Heart right ventricle (tissue), 16 donors: Measurements from ENCODE around the gene FALEC. TPM values are rescaled to one million over a fixed set of nuclear protein-coding genes. Genes with fewer than 3 reads are reported as not detected.

ENCODE experiments used
- ATAC-seq, 8 donors: fragments of 200-7000 bp; cut with Tn5 transposase; one replicate each; pipeline ENCODE4 v1.9.1; 2020; ENCODE audit warnings: mild to moderate bottlenecking in 8 of 8, moderate library complexity in 8 of 8, moderate number of reproducible peaks in 1 of 8
- DNase-seq, 2 donors: peaks; one replicate each; pipeline ENCODE4 v3.0.0-alpha.2; 2020
- H3K27ac ChIP-seq, 10 donors: fragments of 200-600 bp; sonication (generic) in 2 of 10; one replicate each; pipeline versions ENCODE4 v1.5.0 to v1.8.0; 2020 to 2022; ENCODE audit warnings: mild to moderate bottlenecking in 3 of 10
- H3K27me3 ChIP-seq, 7 donors: fragments of 200-600 bp; one replicate each; pipeline ENCODE4 v1.8.0; 2021 to 2022; ENCODE audit warnings: mild to moderate bottlenecking in 2 of 7
- H3K36me3 ChIP-seq, 9 donors: fragments of 200-600 bp; sonication (generic) in 1 of 9; one replicate each; pipeline versions ENCODE4 v1.5.0 to v1.8.0; 2020 to 2022; ENCODE audit warnings: mild to moderate bottlenecking in 2 of 9
- H3K4me1 ChIP-seq, 9 donors: fragments of 200-600 bp; sonication (generic) in 1 of 9; one replicate each; pipeline versions ENCODE4 v1.5.0 to v1.8.0; 2020 to 2022; ENCODE audit warnings: mild to moderate bottlenecking in 4 of 9
- H3K4me3 ChIP-seq, 10 donors: fragments of 200-600 bp; sonication (generic) in 2 of 10; one replicate each; pipeline versions ENCODE4 v1.5.0 to v1.8.0; 2020 to 2022; ENCODE audit warnings: mild to moderate bottlenecking in 7 of 10, moderate library complexity in 2 of 10
- H3K9me3 ChIP-seq, 11 donors: fragments of 200-600 bp in 10 of 11; sonication (generic) in 2 of 11; one replicate each; pipeline versions ENCODE4 v1.5.0 to v1.8.0; 2013 to 2022; ENCODE audit warnings: mild to moderate bottlenecking in 2 of 11, control low read depth in 1 of 11, moderate library complexity in 1 of 11
- WGBS, 2 donors: extraction: QIAGEN DNeasy Blood & Tissue Kit; methylation state at CpG; one replicate each; pipeline ENCODE4 v1.1.7; 2013; ENCODE audit warnings: inconsistent platforms in 1 of 2; 5-methylcytosine and 5-hydroxymethylcytosine counted together
- intact Hi-C, 10 donors: fragments of 100-400 bp; cut with DNase I; formaldehyde crosslinking; loops; one replicate each; pipeline versions ENCODE4 v1.11.1 to v1.14.2; 2022
- polyA plus RNA-seq, 2 donors: library from polyadenylated mRNA; stranded (reverse); fragments of 200-250 nt; gene quantifications; one replicate each; pipeline ENCODE4 v1.2.3, GENCODE V29; 2013
- total RNA-seq, 10 donors: library from RNA; stranded (reverse); fragmentation: NEBNext Ultra II Directional in 3 of 10; extraction: Animal tissue kit (Norgen Biotek cat#: 25700) in 3 of 10; gene quantifications; one replicate each; pipeline versions ENCODE4 v1.2.1 to v1.2.4, GENCODE V29; 2021 to 2023
- TF ChIP-seq, protein P1 (sequence below), 9 donors: fragments of 200-600 bp; sonication (generic) in 2 of 9; IDR thresholded peaks; one replicate each; pipeline versions ENCODE4 v1.5.0 to v1.8.0; 2021 to 2022; ENCODE audit warnings: antibody characterized with exemption in 9 of 9, mild to moderate bottlenecking in 5 of 9, moderate library complexity in 1 of 9
- donor health status: Arrhythmogenic right ventricular cardiomyopathy.
- donor health status: ischemic (EF 13 %, LVEDD 7.1; RV severe dilation, severe dysfunction).
- donor health status: healthy with polysubstance abuse.
- donor health status: DM: no; HTN: yes; CAD: no.
- donor health status: DM: no; HTN: no; CAD: no.
- donor health status: ischemic (EF 25% LVEDD 6.9; RV normal size, moderate dysfunction).
- donor health status: ischemic (EF 25% LVEDD 5.7; RV mildly dilated, moderate dysfunction).
- donor health status: healthy.
- donor health status: DM: yes; HTN: yes; CAD: no.
- donor health status: Ischemic cardiomyopathy.
- donor health status: ischemic (EF 35%, LVEDD 5.7; RV mildly dilated, moderate dysfunction).
- donor health status: nonischemic (EF 11% LVEDD 7.7; RV severe dilation, severe dysfunction).
- donor health status: DM: yes; HTN: yes; CAD: no.
- donor health status: PGD.
- donor health status: ischemic (EF 29% LVEDD 5.4; RV normal size, mild dysfunction).
- donor health status: nonischemic (EF 23%, LVEDD 6.1; RV moderate dilation, normal function).

The FALEC gene
- total and polyA plus RNA-seq, 12 donors = 0.46 to 0.60 TPM; not detected in 10

DNA sequence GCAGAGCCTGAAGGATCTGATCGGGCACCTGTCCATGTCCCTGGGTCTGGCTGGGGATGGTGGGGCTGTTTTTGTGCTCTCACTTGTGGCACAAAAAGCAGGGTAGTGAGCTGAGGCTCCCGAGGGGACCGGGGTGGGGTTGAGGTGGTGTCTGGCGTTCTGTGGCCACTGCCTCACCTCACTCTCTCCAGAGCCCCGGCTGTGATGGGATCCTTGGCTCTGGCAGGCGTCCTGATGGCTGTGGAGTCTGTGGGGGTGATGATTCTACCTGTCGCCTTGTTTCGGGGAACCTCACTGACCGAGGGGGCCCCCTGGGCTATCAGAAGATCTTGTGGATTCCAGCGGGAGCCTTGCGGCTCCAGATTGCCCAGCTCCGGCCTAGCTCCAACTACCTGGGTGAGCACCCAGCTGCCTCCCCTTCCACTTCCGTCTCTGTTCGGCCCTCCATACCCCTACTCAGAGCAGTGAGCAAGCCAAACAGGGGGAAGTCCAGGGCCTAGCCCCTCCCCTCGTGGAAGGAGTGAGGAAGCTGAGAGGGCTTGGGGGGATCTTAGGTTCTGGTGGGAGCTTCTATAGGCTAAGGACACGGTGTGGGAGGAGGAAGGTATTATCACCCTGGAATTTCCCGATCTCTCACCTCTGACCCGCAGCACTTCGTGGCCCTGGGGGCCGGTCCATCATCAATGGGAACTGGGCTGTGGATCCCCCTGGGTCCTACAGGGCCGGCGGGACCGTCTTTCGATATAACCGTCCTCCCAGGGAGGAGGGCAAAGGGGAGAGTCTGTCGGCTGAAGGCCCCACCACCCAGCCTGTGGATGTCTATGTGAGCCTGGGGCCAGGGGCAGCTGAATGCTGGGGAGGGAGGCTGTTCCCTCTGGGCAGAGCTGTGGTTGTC lies 40.7 kb downstream of the FALEC start:
- ATAC-seq = no peak
- no peak overlapping the region for H3K4me3 ChIP-seq
- TF ChIP-seq, protein P1, sequence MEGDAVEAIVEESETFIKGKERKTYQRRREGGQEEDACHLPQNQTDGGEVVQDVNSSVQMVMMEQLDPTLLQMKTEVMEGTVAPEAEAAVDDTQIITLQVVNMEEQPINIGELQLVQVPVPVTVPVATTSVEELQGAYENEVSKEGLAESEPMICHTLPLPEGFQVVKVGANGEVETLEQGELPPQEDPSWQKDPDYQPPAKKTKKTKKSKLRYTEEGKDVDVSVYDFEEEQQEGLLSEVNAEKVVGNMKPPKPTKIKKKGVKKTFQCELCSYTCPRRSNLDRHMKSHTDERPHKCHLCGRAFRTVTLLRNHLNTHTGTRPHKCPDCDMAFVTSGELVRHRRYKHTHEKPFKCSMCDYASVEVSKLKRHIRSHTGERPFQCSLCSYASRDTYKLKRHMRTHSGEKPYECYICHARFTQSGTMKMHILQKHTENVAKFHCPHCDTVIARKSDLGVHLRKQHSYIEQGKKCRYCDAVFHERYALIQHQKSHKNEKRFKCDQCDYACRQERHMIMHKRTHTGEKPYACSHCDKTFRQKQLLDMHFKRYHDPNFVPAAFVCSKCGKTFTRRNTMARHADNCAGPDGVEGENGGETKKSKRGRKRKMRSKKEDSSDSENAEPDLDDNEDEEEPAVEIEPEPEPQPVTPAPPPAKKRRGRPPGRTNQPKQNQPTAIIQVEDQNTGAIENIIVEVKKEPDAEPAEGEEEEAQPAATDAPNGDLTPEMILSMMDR (IDR thresholded peaks at IDR 0.05) = no peak
- peaks cover 0 to 46% (median 0%) of the 10 kb centered on the region in 9 donors for H3K36me3 ChIP-seq
- intact Hi-C loops = loop anchor here in 3 of 10 donors (10.0 kb wide), 2 partner anchors 249 to 259 kb away; partner anchors contain the start of gene CTSK (in 1 of the 3)
- no peak overlapping the region for H3K27ac ChIP-seq
- H3K4me1 ChIP-seq = peaks cover 29 to 57% (median 46%) of the 10 kb centered on the region in 9 donors
- WGBS, 2 donors = 80 to 81% methylated on average over 26 of the region's 26 CpGs
- no peaks in the 10 kb centered on the region for H3K9me3 ChIP-seq
- H3K27me3 ChIP-seq = no peaks in the 10 kb centered on the region
- no peak for DNase-seq

DNA sequence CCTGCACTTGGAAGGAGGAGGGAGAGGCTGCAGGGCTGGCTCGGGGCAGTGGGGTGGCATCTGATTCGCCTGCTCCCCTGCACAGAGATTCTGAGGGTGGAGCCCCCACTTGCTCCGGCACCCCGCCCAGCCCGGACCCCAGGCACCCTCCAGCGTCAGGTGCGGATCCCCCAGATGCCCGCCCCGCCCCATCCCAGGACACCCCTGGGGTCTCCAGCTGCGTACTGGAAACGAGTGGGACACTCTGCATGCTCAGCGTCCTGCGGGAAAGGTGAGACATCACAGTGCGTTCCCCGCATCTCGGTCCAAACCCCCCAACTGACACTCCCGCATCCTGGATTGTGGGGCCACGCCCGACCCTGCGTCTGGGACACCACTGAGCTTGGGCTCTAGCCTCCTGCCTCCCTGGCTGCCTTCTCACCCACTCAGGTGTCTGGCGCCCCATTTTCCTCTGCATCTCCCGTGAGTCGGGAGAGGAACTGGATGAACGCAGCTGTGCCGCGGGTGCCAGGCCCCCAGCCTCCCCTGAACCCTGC lies 41.6 kb downstream of the FALEC start:
- Histone ChIP-seq H3K9me3 (no peaks in the 10 kb centered on the region), H3K27me3 (no peaks in the 10 kb centered on the region), H3K4me1 (peaks cover 25 to 52% (median 39%) of the 10 kb centered on the region in 9 donors), H3K36me3 (peaks cover 0 to 46% (median 0%) of the 10 kb centered on the region in 9 donors), H3K4me3 (no peak overlapping the region), H3K27ac (no peak overlapping the region)
- 90 to 93% methylated on average over 25 to 26 of the region's 26 CpGs for WGBS, 2 donors
- TF ChIP-seq, protein P1 (IDR thresholded peaks at IDR 0.05) = no peak
- intact Hi-C loops = loop anchor here in 3 of 10 donors (10.0 kb wide), 2 partner anchors 248 to 258 kb away; partner anchors contain the start of gene CTSK (in 1 of the 3)
- ATAC-seq = no peak
- DNase-seq = no peak

DNA sequence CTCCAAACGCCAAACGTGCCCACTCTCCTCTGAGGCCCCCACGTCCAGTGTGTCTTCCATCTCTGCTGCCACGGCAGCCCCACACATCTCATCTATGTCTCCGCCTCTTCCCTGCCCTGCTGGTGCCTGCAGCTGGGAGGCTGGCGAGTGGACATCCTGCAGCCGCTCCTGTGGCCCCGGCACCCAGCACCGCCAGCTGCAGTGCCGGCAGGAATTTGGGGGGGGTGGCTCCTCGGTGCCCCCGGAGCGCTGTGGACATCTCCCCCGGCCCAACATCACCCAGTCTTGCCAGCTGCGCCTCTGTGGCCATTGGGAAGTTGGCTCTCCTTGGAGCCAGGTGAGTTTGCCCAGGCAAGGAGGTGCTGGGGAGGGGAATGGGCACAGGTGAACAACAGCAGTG lies 42.3 kb downstream of the FALEC start:
- H3K36me3 ChIP-seq = peaks cover 0 to 46% (median 0%) of the 10 kb centered on the region in 9 donors
- H3K4me3 ChIP-seq = no peak overlapping the region
- no peak for DNase-seq
- no peaks in the 10 kb centered on the region for H3K9me3 ChIP-seq
- WGBS, 2 donors = 86% methylated on average over 15 of the region's 15 CpGs
- intact Hi-C loops = loop anchor here in 3 of 10 donors (10.0 kb wide), 2 partner anchors 247 to 257 kb away; partner anchors contain the start of gene CTSK (in 1 of the 3)
- ATAC-seq = no peak
- peak overlapping the region in 1 of 10 donors; percentile 99 for H3K27ac ChIP-seq
- H3K4me1 ChIP-seq = peaks cover 25 to 52% (median 39%) of the 10 kb centered on the region in 9 donors
- TF ChIP-seq, protein P1 (IDR thresholded peaks at IDR 0.05) = no peak
- no peaks in the 10 kb centered on the region for H3K27me3 ChIP-seq

DNA sequence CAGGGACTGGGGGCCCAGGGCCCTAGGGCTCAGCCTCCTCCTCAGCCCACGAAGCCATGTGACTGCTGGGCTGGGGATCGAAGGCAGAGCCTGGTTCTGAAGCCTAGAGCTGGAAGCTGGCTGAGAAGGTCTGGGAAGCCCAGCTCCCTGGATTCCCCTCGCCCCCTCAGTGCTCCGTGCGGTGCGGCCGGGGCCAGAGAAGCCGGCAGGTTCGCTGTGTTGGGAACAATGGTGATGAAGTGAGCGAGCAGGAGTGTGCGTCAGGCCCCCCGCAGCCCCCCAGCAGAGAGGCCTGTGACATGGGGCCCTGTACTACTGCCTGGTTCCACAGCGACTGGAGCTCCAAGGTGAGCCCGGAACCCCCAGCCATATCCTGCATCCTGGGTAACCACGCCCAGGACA lies 42.8 kb downstream of the FALEC start:
- no peaks in the 10 kb centered on the region for H3K27me3 ChIP-seq
- peak overlapping the region in 6 of 10 donors; percentile 24 to 39 (median 34) for H3K4me3 ChIP-seq
- 82 to 83% methylated on average over 15 of the region's 15 CpGs for WGBS, 2 donors
- H3K36me3 ChIP-seq = peaks cover 0 to 46% (median 0%) of the 10 kb centered on the region in 9 donors
- peaks cover 27 to 52% (median 42%) of the 10 kb centered on the region in 9 donors for H3K4me1 ChIP-seq
- no peaks in the 10 kb centered on the region for H3K9me3 ChIP-seq
- TF ChIP-seq, protein P1 (IDR thresholded peaks at IDR 0.05) = no peak
- H3K27ac ChIP-seq = peak overlapping the region in 8 of 10 donors; percentile 13 to 100 (median 100)
- intact Hi-C loops = loop anchor here in 3 of 10 donors (10.0 kb wide), 2 partner anchors 246 to 256 kb away; partner anchors contain the start of gene CTSK (in 1 of the 3)
- DNase-seq (no peak), ATAC-seq (no peak)
